WERI-Rb-1 (cell line): ENCODE measurements around the gene ARGFX.

Source experiments
- DNase-seq: peaks from one replicate; pipeline ENCODE4 v3.0.0-alpha.2; 2020
- H3K27ac ChIP-seq: fragments of 250-450 bp; sonication (Bioruptor Pico); 2 replicates; pipeline ENCODE4 v1.5.1; 2020; ENCODE audit warnings: mild to moderate bottlenecking, moderate library complexity
- H3K27me3 ChIP-seq: fragments of 250-450 bp; sonication (Bioruptor Pico); 2 replicates; pipeline ENCODE4 v1.5.1; 2021; ENCODE audit warnings: mild to moderate bottlenecking, low read depth, moderate library complexity; ENCODE audit not compliant: insufficient read depth, severe bottlenecking
- H3K36me3 ChIP-seq: fragments of 250-450 bp; sonication (Bioruptor Pico); 2 replicates; pipeline ENCODE4 v1.5.1; 2020; ENCODE audit warnings: mild to moderate bottlenecking, moderate library complexity
- H3K4me3 ChIP-seq: 2 replicates; pipeline ENCODE4 v1.5.1; 2011; ENCODE audit warnings: low read depth, mild to moderate bottlenecking, control low read depth, low read length
- H3K9me3 ChIP-seq: fragments of 250-450 bp; sonication (Bioruptor Pico); 2 replicates; pipeline ENCODE4 v1.5.1; 2021; ENCODE audit warnings: mild to moderate bottlenecking, moderate library complexity; ENCODE audit not compliant: severe bottlenecking
- TF ChIP-seq, protein P1 (sequence below): IDR thresholded peaks from 2 replicates; pipeline ENCODE4 v1.5.1; 2011; ENCODE audit warnings: low read depth, mild to moderate bottlenecking, control low read depth, inconsistent platforms, low read length

Gene ARGFX

DNA sequence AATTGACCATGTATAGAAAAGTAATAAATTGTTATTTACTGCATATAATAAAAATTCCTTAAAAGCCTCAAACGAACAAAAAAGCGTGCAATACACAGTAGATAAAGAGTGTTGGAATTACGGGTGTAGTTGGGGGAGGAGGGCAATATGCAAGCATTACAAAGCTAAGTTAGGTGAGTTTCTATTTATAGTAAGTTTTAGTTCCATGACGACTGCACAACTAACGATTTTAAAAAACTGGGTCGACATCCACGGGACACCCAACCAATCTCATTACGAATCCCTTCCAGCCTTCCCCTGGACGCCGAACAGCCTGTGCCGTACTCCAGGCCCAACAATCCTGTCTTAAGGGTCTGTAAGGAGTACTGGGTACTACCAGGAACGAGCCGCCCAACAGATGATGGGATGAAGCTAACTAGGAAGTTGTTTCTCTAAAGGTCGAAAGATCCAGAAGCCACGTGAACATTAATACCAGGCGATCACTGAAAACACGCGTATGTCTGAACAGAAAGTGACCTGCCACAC, 22.6 kb upstream of the ARGFX start:
- H3K27me3 ChIP-seq = no peaks in the 10 kb centered on the region
- no peaks in the 10 kb centered on the region for H3K9me3 ChIP-seq
- TF ChIP-seq, protein P1, sequence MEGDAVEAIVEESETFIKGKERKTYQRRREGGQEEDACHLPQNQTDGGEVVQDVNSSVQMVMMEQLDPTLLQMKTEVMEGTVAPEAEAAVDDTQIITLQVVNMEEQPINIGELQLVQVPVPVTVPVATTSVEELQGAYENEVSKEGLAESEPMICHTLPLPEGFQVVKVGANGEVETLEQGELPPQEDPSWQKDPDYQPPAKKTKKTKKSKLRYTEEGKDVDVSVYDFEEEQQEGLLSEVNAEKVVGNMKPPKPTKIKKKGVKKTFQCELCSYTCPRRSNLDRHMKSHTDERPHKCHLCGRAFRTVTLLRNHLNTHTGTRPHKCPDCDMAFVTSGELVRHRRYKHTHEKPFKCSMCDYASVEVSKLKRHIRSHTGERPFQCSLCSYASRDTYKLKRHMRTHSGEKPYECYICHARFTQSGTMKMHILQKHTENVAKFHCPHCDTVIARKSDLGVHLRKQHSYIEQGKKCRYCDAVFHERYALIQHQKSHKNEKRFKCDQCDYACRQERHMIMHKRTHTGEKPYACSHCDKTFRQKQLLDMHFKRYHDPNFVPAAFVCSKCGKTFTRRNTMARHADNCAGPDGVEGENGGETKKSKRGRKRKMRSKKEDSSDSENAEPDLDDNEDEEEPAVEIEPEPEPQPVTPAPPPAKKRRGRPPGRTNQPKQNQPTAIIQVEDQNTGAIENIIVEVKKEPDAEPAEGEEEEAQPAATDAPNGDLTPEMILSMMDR = no peak
- H3K4me3 ChIP-seq = peak overlapping the region; percentile 73
- peak overlapping the region; percentile 88 for H3K27ac ChIP-seq
- DNase-seq = no peak
- peaks cover 27% of the 10 kb centered on the region for H3K36me3 ChIP-seq

DNA sequence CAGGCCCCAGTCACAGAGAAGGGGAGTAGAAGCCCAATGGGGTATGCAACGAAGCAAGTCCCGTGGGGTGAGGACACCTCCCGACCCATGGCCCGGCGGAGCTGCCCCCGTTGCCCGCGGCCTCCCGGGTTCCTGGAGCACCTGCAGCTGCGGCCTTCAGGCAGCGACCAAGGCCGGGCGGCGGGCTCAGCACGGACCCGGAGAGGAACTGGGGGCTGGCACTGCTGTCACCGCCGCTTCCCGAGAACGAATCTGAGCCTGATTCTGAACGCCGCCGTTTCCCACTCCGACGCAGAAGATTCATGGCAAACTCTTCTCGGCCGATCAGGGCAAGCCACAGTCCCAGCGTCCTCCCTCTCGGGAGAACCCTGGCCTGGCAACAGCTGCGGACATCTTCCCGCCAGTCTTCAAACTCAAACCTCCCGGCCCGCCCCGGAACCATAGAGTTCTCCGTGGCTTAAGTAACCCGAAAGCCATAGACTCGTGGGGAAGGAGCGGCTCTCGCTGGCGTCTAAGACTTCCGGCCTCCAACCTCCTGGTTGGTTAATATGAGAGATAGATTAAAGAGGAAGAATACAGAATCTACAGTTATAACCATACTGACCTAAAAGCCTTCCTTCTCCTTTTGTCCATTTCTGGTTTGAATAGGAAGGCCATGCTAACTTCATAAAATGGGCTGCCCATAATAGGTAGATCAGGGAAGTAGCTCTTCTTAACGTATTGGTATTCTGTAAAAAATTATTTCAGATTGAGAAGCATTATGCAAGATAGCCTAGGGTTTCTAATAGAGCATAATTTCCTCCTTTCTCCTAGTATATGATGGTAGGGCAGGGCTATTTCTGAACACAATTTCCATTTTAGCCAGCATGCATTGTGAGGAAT, 21.9 kb upstream of the ARGFX start, which contains the start of gene POLQ:
POLQ (minus strand) TSS at position 415 of the 882 bp plus-strand sequence; CDS start at position 304, 111 bp downstream.
- Histone ChIP-seq H3K27ac (peak within 1 kb of the TSS; percentile 88), H3K4me3 (peak within 1 kb of the TSS; percentile 73), H3K9me3 (no peaks in the 10 kb centered on the region), H3K27me3 (no peaks in the 10 kb centered on the region), H3K36me3 (peaks cover 22% of the 10 kb centered on the region)
- TF ChIP-seq, protein P1 = no peak
- DNase-seq = peak; percentile 92

DNA sequence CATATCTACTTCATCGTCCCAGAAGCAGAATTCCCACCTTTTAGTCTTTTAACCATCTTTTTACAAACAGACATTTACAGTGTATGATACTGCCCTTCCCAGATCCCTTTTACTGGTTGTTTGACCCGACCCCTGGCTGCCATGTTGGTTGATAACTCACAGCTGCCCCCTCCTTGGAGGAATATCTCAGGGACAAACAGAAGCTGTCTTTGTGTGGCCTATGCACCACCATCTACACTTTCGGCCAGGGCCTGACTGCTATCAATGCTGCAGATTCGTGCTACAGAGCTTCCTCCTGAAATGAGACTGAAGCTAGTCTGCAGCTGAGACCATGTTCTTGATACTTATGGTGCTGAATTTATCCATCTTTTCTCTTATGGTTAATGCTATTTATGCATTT, 15.4 kb upstream of the ARGFX start:
- Histone ChIP-seq H3K4me3 (no peak overlapping the region), H3K27ac (no peak overlapping the region), H3K27me3 (no peaks in the 10 kb centered on the region), H3K36me3 (no peaks in the 10 kb centered on the region), H3K9me3 (no peaks in the 10 kb centered on the region)
- no peak for DNase-seq
- TF ChIP-seq, protein P1 = no peak

DNA sequence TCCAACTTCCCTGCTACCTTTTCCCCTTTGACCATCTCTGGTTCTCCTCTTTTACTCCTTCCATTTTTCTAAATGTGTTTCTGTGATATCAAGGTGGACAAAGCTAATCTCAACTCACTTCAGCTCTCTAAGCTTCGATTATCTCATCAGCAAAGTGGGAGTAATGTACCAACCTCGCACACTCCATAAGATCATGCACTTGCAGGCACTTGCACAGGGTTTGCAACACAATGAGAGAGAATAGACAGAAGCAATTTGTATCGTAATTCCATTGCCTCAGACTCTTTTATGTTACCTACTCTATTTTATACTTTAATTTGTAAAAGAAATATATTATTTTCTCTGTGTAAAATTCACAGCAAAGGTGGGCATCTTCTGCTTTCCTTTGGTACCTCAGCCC, 15.0 kb upstream of the ARGFX start:
- H3K4me3 ChIP-seq = no peak overlapping the region
- TF ChIP-seq, protein P1 = no peak
- DNase-seq = no peak
- H3K9me3 ChIP-seq = no peaks in the 10 kb centered on the region
- no peak overlapping the region for H3K27ac ChIP-seq
- no peaks in the 10 kb centered on the region for H3K36me3 ChIP-seq
- H3K27me3 ChIP-seq = no peaks in the 10 kb centered on the region

DNA sequence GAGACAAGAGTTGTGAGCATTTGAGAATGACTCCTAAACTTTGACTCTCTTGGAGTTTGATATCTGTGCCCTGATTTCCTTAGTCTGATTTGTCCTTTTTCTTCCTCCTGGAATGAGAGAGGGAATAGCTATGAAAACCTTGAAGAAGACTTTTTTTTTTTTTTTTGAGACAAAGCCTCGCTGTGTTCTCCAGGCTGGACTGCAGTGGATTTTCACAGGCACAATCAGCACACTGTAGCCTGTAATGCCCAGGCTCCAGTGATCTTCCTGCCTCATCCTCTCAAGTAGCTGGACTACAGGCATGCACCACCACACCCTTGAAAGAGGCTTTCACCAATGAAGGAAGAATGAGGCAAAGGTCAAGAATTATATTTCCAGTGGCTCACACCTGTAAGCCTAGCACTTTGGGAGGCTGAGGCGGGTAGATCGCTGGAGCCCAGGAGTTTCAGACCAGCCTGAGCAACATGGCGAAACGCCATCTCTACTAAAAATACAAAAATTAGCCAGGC, 10.3 kb upstream of the ARGFX start:
- Histone ChIP-seq H3K27me3 (no peaks in the 10 kb centered on the region), H3K27ac (no peak overlapping the region), H3K4me3 (no peak overlapping the region), H3K9me3 (no peaks in the 10 kb centered on the region), H3K36me3 (no peaks in the 10 kb centered on the region)
- DNase-seq = no peak
- TF ChIP-seq, protein P1 = no peak
